ENCODE data around the gene C1orf198. TPM values are rescaled to one million over a fixed set of nuclear protein-coding genes. Genes with fewer than 3 reads are reported as not detected.

Gene C1orf198
- total and polyA plus RNA-seq, 9 donors, result 55.4 to 92.7 (median 65.8) TPM

GRCh38 chr1:230877146-230877923 is 9.0 kb upstream of the C1orf198 start:
- Histone ChIP-seq H3K27me3 (ENCODE audit: control insufficient read depth, insufficient read depth, low read length) (peaks cover 11% of the 10 kb centered on the region), H3K4me1 (ENCODE audit: control insufficient read depth, insufficient read depth, low read length) (peaks cover 14% of the 10 kb centered on the region), H3K27ac (ENCODE audit: low read length) (no peak overlapping the region), H3K4me3 (ENCODE audit: low read length) (no peak overlapping the region), H3K9me3 (replicated peaks; ENCODE audit: control insufficient read depth, low read depth, low read length) (no peaks in the 10 kb centered on the region), H3K36me3 (ENCODE audit: control insufficient read depth, insufficient read depth, low read length) (no peaks in the 10 kb centered on the region)
- no peak for DNase-seq
- WGBS (ENCODE audit: insufficient coverage), result 75% methylated on average over 9 of the region's 14 CpGs

DNA sequence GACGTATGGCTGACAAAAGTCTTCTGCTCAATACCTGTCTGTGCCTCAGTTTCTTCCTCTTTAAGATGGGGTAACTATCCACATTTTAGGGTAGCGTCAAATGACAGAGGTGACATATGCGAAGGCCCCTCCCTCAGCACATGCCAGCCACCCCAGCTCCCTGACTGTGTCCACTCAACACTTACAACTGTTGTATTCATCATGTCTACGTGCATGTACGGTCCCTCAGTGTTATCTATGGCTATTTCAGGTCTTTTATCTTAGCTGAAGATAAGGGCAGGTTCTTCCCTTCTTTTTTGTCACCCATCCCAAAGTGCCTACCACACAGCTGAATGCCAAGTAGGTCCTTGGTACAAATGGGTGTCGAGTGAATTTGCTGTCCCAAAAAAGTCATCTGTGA is 8.3 kb upstream of the C1orf198 start:
- WGBS (ENCODE audit: insufficient coverage), result 100% methylated on average over 2 of the region's 6 CpGs

GRCh38 chr1:230875370-230875769 is 7.0 kb upstream of the C1orf198 start:
- Histone ChIP-seq H3K36me3 (ENCODE audit: control insufficient read depth, insufficient read depth, low read length) (no peaks in the 10 kb centered on the region), H3K9me3 (replicated peaks; ENCODE audit: control insufficient read depth, low read depth, low read length) (no peaks in the 10 kb centered on the region), H3K4me3 (ENCODE audit: low read length) (no peak overlapping the region), H3K27me3 (ENCODE audit: control insufficient read depth, insufficient read depth, low read length) (peaks cover 7% of the 10 kb centered on the region), H3K27ac (ENCODE audit: low read length) (no peak overlapping the region), H3K4me1 (ENCODE audit: control insufficient read depth, insufficient read depth, low read length) (peaks cover 17% of the 10 kb centered on the region)
- WGBS (ENCODE audit: insufficient coverage), result 88% methylated on average over 8 of the region's 8 CpGs
- DNase-seq, result no peak

More for the DNA sequence above, 8.3 kb upstream of the C1orf198 start:
- Histone ChIP-seq H3K4me1 (ENCODE audit: control insufficient read depth, insufficient read depth, low read length) (peaks cover 14% of the 10 kb centered on the region), H3K36me3 (ENCODE audit: control insufficient read depth, insufficient read depth, low read length) (no peaks in the 10 kb centered on the region), H3K27ac (ENCODE audit: low read length) (no peak overlapping the region), H3K27me3 (ENCODE audit: control insufficient read depth, insufficient read depth, low read length) (peaks cover 11% of the 10 kb centered on the region), H3K9me3 (replicated peaks; ENCODE audit: control insufficient read depth, low read depth, low read length) (no peaks in the 10 kb centered on the region), H3K4me3 (ENCODE audit: low read length) (no peak overlapping the region)
- DNase-seq, result no peak

GRCh38 chr1:230870916-230871315 is 2.6 kb upstream of the C1orf198 start:
- no peak for DNase-seq
- Histone ChIP-seq H3K36me3 (ENCODE audit: control insufficient read depth, insufficient read depth, low read length) (peaks cover under 1% of the 10 kb centered on the region), H3K27ac (ENCODE audit: low read length) (no peak overlapping the region), H3K4me3 (ENCODE audit: low read length) (no peak overlapping the region), H3K4me1 (ENCODE audit: control insufficient read depth, insufficient read depth, low read length) (peaks cover 22% of the 10 kb centered on the region), H3K27me3 (ENCODE audit: control insufficient read depth, insufficient read depth, low read length) (peaks cover 2% of the 10 kb centered on the region), H3K9me3 (replicated peaks; ENCODE audit: control insufficient read depth, low read depth, low read length) (no peaks in the 10 kb centered on the region)
- WGBS (ENCODE audit: insufficient coverage), result 91% methylated on average over 4 of the region's 4 CpGs

GRCh38 chr1:230869500-230869899 is 1.2 kb upstream of the C1orf198 start:
- H3K27ac ChIP-seq (ENCODE audit: low read length), result peak overlapping the region; percentile 93
- DNase-seq, result peak; percentile 67
- no peaks in the 10 kb centered on the region for H3K9me3 ChIP-seq (replicated peaks; ENCODE audit: control insufficient read depth, low read depth, low read length)
- WGBS (ENCODE audit: insufficient coverage), result no CpG with 5 or more reads among the region's 4 CpGs
- no peak overlapping the region for H3K4me3 ChIP-seq (ENCODE audit: low read length)
- H3K36me3 ChIP-seq (ENCODE audit: control insufficient read depth, insufficient read depth, low read length), result peaks cover 9% of the 10 kb centered on the region
- peaks cover 36% of the 10 kb centered on the region for H3K4me1 ChIP-seq (ENCODE audit: control insufficient read depth, insufficient read depth, low read length)
- H3K27me3 ChIP-seq (ENCODE audit: control insufficient read depth, insufficient read depth, low read length), result peaks cover under 1% of the 10 kb centered on the region

GRCh38 chr1:230868736-230869385 is 540 bp upstream of the C1orf198 start:
- Histone ChIP-seq H3K4me1 (ENCODE audit: control insufficient read depth, insufficient read depth, low read length) (peaks cover 42% of the 10 kb centered on the region), H3K27ac (ENCODE audit: low read length) (peak overlapping the region; percentile 93), H3K27me3 (ENCODE audit: control insufficient read depth, insufficient read depth, low read length) (no peaks in the 10 kb centered on the region), H3K4me3 (ENCODE audit: low read length) (peak overlapping the region; percentile 62), H3K36me3 (ENCODE audit: control insufficient read depth, insufficient read depth, low read length) (peaks cover 9% of the 10 kb centered on the region), H3K9me3 (replicated peaks; ENCODE audit: control insufficient read depth, low read depth, low read length) (no peaks in the 10 kb centered on the region)
- 2% methylated on average over 31 of the region's 40 CpGs for WGBS (ENCODE audit: insufficient coverage)
- DNase-seq, result peak; percentile 83

DNA sequence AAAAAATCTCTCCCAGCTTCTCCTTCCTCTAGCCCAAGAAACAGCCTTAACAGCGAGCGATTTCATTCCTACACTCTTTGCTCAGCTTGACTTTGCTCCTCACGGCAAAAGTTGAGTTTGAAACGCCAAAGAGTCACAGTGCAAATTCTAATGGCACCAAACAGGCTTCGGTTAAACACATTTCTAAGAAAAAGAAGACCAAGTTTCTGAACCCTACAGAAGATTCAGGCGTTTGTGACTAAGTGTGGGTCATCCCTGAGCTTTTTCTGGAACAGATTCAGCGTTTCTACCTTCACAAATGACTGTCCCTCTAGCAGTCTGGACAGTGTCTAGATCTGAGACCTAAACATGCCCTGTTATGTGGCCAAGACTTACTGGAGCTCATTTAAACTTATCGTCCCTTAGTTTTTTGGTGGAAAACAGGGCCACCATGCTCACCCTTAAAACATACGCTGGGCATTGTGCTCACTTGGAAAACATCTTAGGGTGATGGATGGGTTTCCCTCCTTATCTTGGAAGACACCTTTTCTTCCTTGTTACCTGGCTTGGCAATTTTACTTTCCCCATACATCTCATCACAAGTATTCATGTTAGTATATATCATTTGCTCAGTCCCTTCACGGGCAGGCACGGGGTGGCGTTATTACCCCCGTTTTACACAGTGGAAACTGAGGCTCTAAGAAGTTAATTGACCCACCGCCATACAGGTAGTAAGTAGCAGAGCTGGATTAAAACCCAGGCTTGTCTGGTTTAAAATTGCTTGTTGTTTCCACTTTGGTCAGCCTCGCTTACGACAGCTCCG is 1.0 kb downstream of the C1orf198 start:
- H3K27ac ChIP-seq (ENCODE audit: low read length), result peak overlapping the region; percentile 76
- no peaks in the 10 kb centered on the region for H3K27me3 ChIP-seq (ENCODE audit: control insufficient read depth, insufficient read depth, low read length)
- peaks cover 47% of the 10 kb centered on the region for H3K4me1 ChIP-seq (ENCODE audit: control insufficient read depth, insufficient read depth, low read length)
- peaks cover 9% of the 10 kb centered on the region for H3K36me3 ChIP-seq (ENCODE audit: control insufficient read depth, insufficient read depth, low read length)
- WGBS (ENCODE audit: insufficient coverage), result 17% methylated on average over 4 of the region's 17 CpGs
- H3K4me3 ChIP-seq (ENCODE audit: low read length), result peak overlapping the region; percentile 76
- no peaks in the 10 kb centered on the region for H3K9me3 ChIP-seq (replicated peaks; ENCODE audit: control insufficient read depth, low read depth, low read length)
- DNase-seq, result peak; percentile 63

GRCh38 chr1:230866171-230867070 is 1.9 kb downstream of the C1orf198 start:
- peak overlapping the region; percentile 76 for H3K27ac ChIP-seq (ENCODE audit: low read length)
- 34% methylated on average over 6 of the region's 9 CpGs for WGBS (ENCODE audit: insufficient coverage)
- H3K27me3 ChIP-seq (ENCODE audit: control insufficient read depth, insufficient read depth, low read length), result no peaks in the 10 kb centered on the region
- H3K9me3 ChIP-seq (replicated peaks; ENCODE audit: control insufficient read depth, low read depth, low read length), result no peaks in the 10 kb centered on the region
- peak overlapping the region; percentile 76 for H3K4me3 ChIP-seq (ENCODE audit: low read length)
- H3K36me3 ChIP-seq (ENCODE audit: control insufficient read depth, insufficient read depth, low read length), result peaks cover 13% of the 10 kb centered on the region
- peak; percentile 85 for DNase-seq
- peaks cover 54% of the 10 kb centered on the region for H3K4me1 ChIP-seq (ENCODE audit: control insufficient read depth, insufficient read depth, low read length)

DNA sequence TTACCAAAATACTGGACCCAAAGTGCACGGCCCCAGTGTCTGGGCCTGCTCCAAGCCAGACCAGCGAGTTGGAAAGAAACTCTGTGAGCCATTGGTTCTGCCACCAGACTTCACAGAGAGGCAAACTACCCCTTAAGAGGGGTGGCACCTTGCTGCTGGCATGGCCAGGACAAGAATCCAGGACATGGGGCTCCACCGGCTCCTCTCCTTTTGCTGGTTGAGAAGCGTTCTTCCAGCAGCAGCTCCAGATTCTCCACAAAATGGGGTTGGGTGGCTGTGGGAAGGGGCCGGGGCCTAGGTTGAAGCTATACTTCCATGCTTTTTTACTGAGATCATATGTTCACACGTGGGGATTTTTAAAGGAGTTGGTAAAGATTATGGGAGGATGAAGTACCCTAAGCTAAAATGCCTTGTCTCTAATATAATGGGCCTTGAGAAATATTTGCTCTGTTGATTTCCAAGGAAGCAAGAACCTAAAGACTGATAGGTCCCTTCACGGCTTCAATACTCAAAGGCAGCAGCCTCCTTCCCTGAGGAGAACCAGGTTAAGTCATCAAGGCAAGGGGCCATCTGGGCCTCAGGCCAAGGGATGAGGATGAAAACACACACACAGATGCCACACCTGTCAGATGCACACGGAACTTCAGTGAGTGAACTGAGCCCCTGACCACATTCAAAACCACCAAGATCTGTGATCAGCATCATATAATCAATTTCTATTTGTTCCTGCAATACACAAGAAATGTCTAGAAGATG is 3.1 kb downstream of the C1orf198 start:
- Histone ChIP-seq H3K4me3 (ENCODE audit: low read length) (no peak overlapping the region), H3K36me3 (ENCODE audit: control insufficient read depth, insufficient read depth, low read length) (peaks cover 13% of the 10 kb centered on the region), H3K4me1 (ENCODE audit: control insufficient read depth, insufficient read depth, low read length) (peaks cover 51% of the 10 kb centered on the region), H3K9me3 (replicated peaks; ENCODE audit: control insufficient read depth, low read depth, low read length) (no peaks in the 10 kb centered on the region), H3K27me3 (ENCODE audit: control insufficient read depth, insufficient read depth, low read length) (no peaks in the 10 kb centered on the region), H3K27ac (ENCODE audit: low read length) (no peak overlapping the region)
- no peak for DNase-seq
- 67% methylated on average over 3 of the region's 8 CpGs for WGBS (ENCODE audit: insufficient coverage)

All from muscle of leg (tissue), 11 donors.